Chondrocyte (in vitro differentiated cells): ENCODE data around the gene PIK3AP1. TPM values are rescaled to one million over a fixed set of nuclear protein-coding genes. Genes with fewer than 3 reads are reported as not detected.

Source experiments
- DNase-seq: peaks from one replicate; pipeline ENCODE4 v3.0.0; 2021; ENCODE audit warnings: mixed read lengths, low spot score
- H3K27ac Mint-ChIP-seq: one replicate; pipeline ENCODE4 v1.8.0; 2021; ENCODE audit warnings: mild to moderate bottlenecking, moderate library complexity, mixed read lengths; ENCODE audit not compliant: unreplicated experiment
- H3K27me3 Mint-ChIP-seq: 2 replicates; pipeline ENCODE4 v1.8.0; 2021; ENCODE audit warnings: low read depth, mixed read lengths
- H3K36me3 Mint-ChIP-seq: 2 replicates; pipeline ENCODE4 v1.8.0; 2021; ENCODE audit warnings: low read depth, mixed read lengths
- H3K4me1 Mint-ChIP-seq: 2 replicates; pipeline ENCODE4 v1.8.0; 2021; ENCODE audit warnings: low read depth, mild to moderate bottlenecking, mixed read lengths
- H3K4me3 Mint-ChIP-seq: one replicate; pipeline ENCODE4 v1.8.0; 2021; ENCODE audit warnings: mild to moderate bottlenecking, moderate library complexity, mixed read lengths; ENCODE audit not compliant: unreplicated experiment
- H3K9me3 Mint-ChIP-seq: 2 replicates; pipeline ENCODE4 v1.8.0; 2021; ENCODE audit warnings: low read depth, mixed read lengths
- total RNA-seq: library from RNA; stranded (reverse); gene quantifications from 3 replicates; pipeline ENCODE4 v1.2.1, GENCODE V29; 2021
- TF ChIP-seq, protein P1 (sequence below): fragments of 200-600 bp; sonication (generic); IDR thresholded peaks from 2 replicates; pipeline ENCODE4 v1.5.0; 2021; ENCODE audit warnings: antibody characterized with exemption, mild to moderate bottlenecking, moderate library complexity

The PIK3AP1 gene
- total RNA-seq, 1 donor from 2014 or later: 9.9 TPM

DNA sequence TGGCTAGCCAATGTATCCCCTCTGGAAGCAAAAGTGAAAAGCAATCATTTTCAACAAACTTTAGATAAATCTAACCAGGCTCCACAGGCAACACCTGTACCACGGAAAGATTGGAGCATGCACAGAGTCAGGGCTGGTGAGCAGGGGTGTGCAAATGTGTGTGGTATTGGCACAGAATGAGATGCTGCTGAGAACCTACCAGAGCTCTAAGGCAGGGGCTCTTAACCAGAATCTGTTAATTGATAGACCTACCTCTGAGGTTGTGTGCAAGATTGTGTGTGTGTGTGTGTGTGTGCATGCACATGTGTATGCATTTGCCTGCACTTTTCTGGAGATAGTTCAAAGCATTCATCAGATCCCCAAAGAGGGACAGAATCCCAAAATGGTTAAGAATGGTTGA is 62.9 kb downstream of the PIK3AP1 start:
- Mint-ChIP-seq H3K4me3 (no peak overlapping the region), H3K27me3 (no peaks in the 10 kb centered on the region)

DNA sequence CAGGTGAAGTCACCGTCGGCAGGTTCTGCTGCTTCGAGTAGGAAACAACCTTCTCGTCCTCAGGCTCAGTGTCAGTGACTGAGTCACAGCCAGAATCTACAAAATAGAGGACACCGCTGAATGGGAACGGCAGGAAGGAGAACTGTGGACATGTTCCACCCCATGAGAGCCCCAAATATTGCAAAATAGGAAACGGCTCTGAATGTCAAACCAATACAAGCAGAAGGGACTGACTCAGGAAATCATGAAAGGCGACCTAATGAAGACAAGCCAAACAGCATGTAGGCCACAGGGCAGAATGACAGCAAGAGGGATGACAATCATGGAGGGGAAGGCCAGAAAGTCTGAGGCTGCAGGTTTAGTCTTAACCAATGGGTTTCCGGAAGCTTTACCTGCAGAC is 63.5 kb downstream of the PIK3AP1 start:
- no peak for DNase-seq
- TF ChIP-seq, protein P1, sequence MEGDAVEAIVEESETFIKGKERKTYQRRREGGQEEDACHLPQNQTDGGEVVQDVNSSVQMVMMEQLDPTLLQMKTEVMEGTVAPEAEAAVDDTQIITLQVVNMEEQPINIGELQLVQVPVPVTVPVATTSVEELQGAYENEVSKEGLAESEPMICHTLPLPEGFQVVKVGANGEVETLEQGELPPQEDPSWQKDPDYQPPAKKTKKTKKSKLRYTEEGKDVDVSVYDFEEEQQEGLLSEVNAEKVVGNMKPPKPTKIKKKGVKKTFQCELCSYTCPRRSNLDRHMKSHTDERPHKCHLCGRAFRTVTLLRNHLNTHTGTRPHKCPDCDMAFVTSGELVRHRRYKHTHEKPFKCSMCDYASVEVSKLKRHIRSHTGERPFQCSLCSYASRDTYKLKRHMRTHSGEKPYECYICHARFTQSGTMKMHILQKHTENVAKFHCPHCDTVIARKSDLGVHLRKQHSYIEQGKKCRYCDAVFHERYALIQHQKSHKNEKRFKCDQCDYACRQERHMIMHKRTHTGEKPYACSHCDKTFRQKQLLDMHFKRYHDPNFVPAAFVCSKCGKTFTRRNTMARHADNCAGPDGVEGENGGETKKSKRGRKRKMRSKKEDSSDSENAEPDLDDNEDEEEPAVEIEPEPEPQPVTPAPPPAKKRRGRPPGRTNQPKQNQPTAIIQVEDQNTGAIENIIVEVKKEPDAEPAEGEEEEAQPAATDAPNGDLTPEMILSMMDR: no peak
- H3K27me3 Mint-ChIP-seq: no peaks in the 10 kb centered on the region
- no peak overlapping the region for H3K27ac Mint-ChIP-seq
- H3K9me3 Mint-ChIP-seq: no peaks in the 10 kb centered on the region
- peaks cover 10% of the 10 kb centered on the region for H3K4me1 Mint-ChIP-seq
- no peak overlapping the region for H3K4me3 Mint-ChIP-seq
- H3K36me3 Mint-ChIP-seq: peaks cover 3% of the 10 kb centered on the region

More for the DNA sequence above, 62.9 kb downstream of the PIK3AP1 start:
- H3K36me3 Mint-ChIP-seq: peaks cover 3% of the 10 kb centered on the region
- DNase-seq: no peak
- TF ChIP-seq, protein P1: no peak
- H3K4me1 Mint-ChIP-seq: peaks cover 10% of the 10 kb centered on the region
- H3K9me3 Mint-ChIP-seq: no peaks in the 10 kb centered on the region
- H3K27ac Mint-ChIP-seq: no peak overlapping the region

DNA sequence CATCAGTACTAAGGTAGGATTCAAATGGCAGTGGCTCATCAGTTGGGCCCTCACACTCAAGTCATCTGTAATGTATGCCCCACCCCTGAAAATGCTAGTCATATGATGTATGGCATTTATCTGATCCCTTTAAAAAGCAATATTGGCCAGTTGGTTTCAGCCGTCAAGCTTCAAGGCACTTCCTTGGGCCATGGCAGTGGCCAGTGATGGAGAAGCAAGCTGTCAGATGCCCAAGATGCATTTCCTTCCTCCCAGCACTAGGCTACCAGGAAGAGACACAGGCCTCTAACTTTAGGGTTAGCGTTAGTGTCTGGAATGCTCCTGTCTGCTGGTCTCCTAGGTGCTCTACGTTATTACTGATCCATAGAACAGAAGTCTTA is 64.1 kb downstream of the PIK3AP1 start:
- H3K36me3 Mint-ChIP-seq: peaks cover 3% of the 10 kb centered on the region
- no peak overlapping the region for H3K4me3 Mint-ChIP-seq
- H3K27ac Mint-ChIP-seq: no peak overlapping the region
- H3K9me3 Mint-ChIP-seq: no peaks in the 10 kb centered on the region
- no peaks in the 10 kb centered on the region for H3K27me3 Mint-ChIP-seq
- H3K4me1 Mint-ChIP-seq: peaks cover 10% of the 10 kb centered on the region
- TF ChIP-seq, protein P1: no peak
- DNase-seq: no peak

DNA sequence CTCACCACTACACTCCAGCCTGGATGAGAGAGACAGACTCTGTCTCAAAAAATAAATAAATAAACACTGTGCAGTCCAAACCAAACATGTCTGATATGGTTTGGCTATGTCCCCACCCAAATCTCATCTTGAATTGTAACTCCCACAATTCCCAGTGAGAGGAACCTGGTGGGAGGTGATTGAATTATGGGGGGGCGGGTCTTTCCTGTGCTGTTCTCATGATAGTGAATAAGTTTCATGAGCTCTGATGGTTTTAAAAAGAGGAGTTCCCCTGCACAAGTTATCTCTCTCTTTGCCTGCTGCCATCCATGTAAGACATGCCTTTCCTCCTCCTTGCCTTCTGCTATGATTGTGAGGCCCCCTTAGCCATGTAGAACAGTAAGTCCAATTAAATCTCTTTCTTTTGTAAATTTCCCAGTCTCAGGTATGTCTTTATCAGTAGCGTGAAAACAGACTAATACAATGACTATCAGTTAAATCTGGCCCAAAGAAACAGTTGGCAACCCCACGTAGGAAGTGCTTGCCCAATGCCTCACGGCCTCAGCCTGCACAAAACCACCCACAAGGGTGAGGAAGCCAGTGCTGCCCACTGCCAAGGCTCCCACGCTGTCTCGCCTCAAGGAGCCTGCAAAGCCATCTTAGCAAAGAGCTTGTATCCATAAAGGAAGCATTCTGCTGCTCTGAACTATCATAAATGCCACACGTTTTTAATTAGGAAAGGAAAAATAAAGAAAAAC is 64.7 kb downstream of the PIK3AP1 start:
- TF ChIP-seq, protein P1: no peak
- Mint-ChIP-seq H3K9me3 (no peaks in the 10 kb centered on the region), H3K36me3 (peaks cover 5% of the 10 kb centered on the region), H3K4me3 (no peak overlapping the region), H3K4me1 (peaks cover 10% of the 10 kb centered on the region), H3K27ac (no peak overlapping the region), H3K27me3 (no peaks in the 10 kb centered on the region)
- DNase-seq: no peak

DNA sequence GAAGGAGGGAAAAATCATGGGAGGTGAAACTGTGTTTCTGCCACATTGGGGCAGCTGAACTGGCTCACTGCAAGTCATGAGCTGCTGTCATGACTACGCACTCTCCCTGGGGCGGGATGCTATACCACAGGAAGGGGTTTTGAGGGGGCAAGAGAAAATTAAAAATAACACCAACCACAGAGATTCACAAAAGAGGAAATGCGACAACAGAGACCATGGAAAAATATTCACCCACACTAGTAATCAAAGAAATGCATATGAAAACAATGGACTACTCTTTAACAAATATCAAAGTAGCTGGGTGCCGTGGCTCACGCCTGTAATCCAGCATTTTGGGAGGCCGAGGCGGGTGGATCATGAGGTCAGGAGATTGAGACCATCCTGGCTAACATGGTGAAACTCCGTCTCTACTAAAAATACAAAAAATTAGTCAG is 68.3 kb downstream of the PIK3AP1 start:
- peaks cover 21% of the 10 kb centered on the region for H3K36me3 Mint-ChIP-seq

More for the DNA sequence above, 68.3 kb downstream of the PIK3AP1 start:
- Mint-ChIP-seq H3K4me1 (no peaks in the 10 kb centered on the region), H3K27ac (no peak overlapping the region), H3K27me3 (no peaks in the 10 kb centered on the region), H3K4me3 (no peak overlapping the region), H3K9me3 (no peaks in the 10 kb centered on the region)
- TF ChIP-seq, protein P1: no peak
- DNase-seq: no peak
